GM12874 (cell line): Measurements from ENCODE around the gene PFKL.

ENCODE experiments used
- CTCF ChIP-seq: IDR thresholded peaks from 2 replicates; pipeline ENCODE4 v1.5.1; 2011; ENCODE audit warnings: low read depth, mild to moderate bottlenecking, control low read depth, low read length, moderate library complexity; ENCODE audit not compliant: insufficient read depth

Gene PFKL

GRCh38 chr21:44313451-44313850, 13.6 kb downstream of the PFKL start:
- no peak for TF ChIP-seq CTCF

GRCh38 chr21:44314128-44314527, 14.3 kb downstream of the PFKL start:
- no peak for TF ChIP-seq CTCF

- TF ChIP-seq CTCF, result no peak
These were observed 14.7 kb downstream of the PFKL start for GRCh38 chr21:44314561-44314960.

- TF ChIP-seq CTCF, result no peak
These were observed 15.9 kb downstream of the PFKL start for GRCh38 chr21:44315691-44316203.

- no peak for TF ChIP-seq CTCF
These were observed 16.5 kb downstream of the PFKL start for GRCh38 chr21:44316277-44316900.

GRCh38 chr21:44317241-44317782, 17.5 kb downstream of the PFKL start:
- TF ChIP-seq CTCF, result no peak

GRCh38 chr21:44317871-44318270, 18.0 kb downstream of the PFKL start:
- no peak for TF ChIP-seq CTCF
